Tibial artery (tissue), 4 donors: Measurements from ENCODE around the gene ADAM15.

Experiments
- DNase-seq, 2 donors: peaks; one replicate each; pipeline ENCODE4 v3.0.0-alpha.2; 2019
- H3K27ac ChIP-seq, 2 donors: fragments of 200-600 bp; sonication (generic) in 1 of 2; 1 replicate in 1 of 2; 2 replicates in 1 of 2; pipeline ENCODE4 v1.5.1; 2018 to 2019; ENCODE audit warnings: mild to moderate bottlenecking in 1 of 2
- H3K27me3 ChIP-seq, 2 donors: fragments of 200-600 bp; sonication (generic) in 1 of 2; one replicate each; pipeline versions ENCODE4 v1.5.1 to v1.6.0; 2016 to 2019
- H3K36me3 ChIP-seq, 3 donors: fragments of 200-600 bp; sonication (generic) in 2 of 3; one replicate each; pipeline ENCODE4 v1.5.1; 2016 to 2019; ENCODE audit warnings: mild to moderate bottlenecking in 2 of 3
- H3K4me1 ChIP-seq, 4 donors: fragments of 200-600 bp; sonication (generic) in 2 of 4; 1 replicate in 3 of 4; 2 replicates in 1 of 4; pipeline ENCODE4 v1.5.1; 2016 to 2019
- H3K4me3 ChIP-seq, 2 donors: fragments of 200-600 bp; sonication (generic) in 1 of 2; 1 replicate in 1 of 2; 2 replicates in 1 of 2; pipeline ENCODE4 v1.5.1; 2018 to 2019; ENCODE audit warnings: mild to moderate bottlenecking in 2 of 2
- H3K9me3 ChIP-seq, 3 donors: fragments of 200-600 bp; sonication (generic) in 1 of 3; one replicate each; pipeline ENCODE4 v1.5.1; 2016 to 2019
- intact Hi-C: fragments of 100-400 bp; cut with DNase I; formaldehyde crosslinking; loops from one replicate; pipeline ENCODE4 v1.15.0; 2023; ENCODE audit warnings: low total_unique reads
- TF ChIP-seq, protein P1 (sequence below), 2 experiments: fragments of 200-600 bp in 1 of 2; fragments of 450-650 bp in 1 of 2; IDR thresholded peaks; one replicate each; pipeline ENCODE4 v1.5.1; 2017 to 2019; ENCODE audit warnings: antibody characterized with exemption in 2 of 2, mild to moderate bottlenecking in 1 of 2, moderate library complexity in 1 of 2

ADAM15 gene

GRCh38 chr1:155003227-155003765 lies 47.8 kb upstream of the ADAM15 start:
- Histone ChIP-seq H3K4me1 (peaks cover 0 to 63% (median 61%) of the 10 kb centered on the region in 4 donors), H3K27me3 (no peaks in the 10 kb centered on the region), H3K36me3 (no peaks in the 10 kb centered on the region), H3K27ac (peak overlapping the region; percentile 95 to 96), H3K4me3 (peak overlapping the region; percentile 87 to 96), H3K9me3 (no peaks in the 10 kb centered on the region)
- TF ChIP-seq, protein P1, sequence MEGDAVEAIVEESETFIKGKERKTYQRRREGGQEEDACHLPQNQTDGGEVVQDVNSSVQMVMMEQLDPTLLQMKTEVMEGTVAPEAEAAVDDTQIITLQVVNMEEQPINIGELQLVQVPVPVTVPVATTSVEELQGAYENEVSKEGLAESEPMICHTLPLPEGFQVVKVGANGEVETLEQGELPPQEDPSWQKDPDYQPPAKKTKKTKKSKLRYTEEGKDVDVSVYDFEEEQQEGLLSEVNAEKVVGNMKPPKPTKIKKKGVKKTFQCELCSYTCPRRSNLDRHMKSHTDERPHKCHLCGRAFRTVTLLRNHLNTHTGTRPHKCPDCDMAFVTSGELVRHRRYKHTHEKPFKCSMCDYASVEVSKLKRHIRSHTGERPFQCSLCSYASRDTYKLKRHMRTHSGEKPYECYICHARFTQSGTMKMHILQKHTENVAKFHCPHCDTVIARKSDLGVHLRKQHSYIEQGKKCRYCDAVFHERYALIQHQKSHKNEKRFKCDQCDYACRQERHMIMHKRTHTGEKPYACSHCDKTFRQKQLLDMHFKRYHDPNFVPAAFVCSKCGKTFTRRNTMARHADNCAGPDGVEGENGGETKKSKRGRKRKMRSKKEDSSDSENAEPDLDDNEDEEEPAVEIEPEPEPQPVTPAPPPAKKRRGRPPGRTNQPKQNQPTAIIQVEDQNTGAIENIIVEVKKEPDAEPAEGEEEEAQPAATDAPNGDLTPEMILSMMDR (IDR thresholded peaks at IDR 0.05): no peak
- peak in 1 of 2 donors; percentile 55 for DNase-seq
- intact Hi-C loops: no loop called here

DNA sequence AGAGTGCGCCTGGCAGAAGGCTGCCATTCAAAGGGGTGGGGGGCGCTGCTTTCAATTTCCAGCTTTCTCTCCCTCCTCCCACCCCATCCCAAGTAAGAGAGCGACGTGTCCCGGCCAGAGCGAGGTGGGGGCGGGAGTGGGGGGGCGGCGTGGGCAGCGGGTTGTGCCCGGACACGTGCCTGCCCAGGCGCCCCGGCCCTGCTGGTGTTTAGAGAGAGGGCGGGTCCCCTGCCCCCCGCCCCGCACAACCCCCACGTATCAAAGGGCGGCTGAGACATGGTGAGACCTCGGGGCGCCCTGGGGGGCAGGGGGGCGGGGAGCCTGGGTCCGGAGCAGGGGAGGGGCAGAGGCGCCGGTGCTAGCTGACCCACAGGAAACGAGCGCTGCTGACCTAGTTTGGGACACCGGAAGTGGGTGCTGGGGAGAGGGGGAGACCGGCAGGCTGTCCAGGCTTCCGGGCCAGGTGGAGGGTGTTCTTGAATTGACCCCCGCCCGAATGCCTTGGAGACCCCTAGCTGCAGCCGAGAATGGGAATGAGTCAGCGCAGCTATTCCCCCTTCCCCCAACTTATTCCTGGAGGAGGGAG lies 47.3 kb upstream of the ADAM15 start:
- H3K9me3 ChIP-seq: no peaks in the 10 kb centered on the region
- peaks cover 0 to 66% (median 62%) of the 10 kb centered on the region in 4 donors for H3K4me1 ChIP-seq
- peak overlapping the region; percentile 95 to 96 for H3K27ac ChIP-seq
- H3K36me3 ChIP-seq: no peaks in the 10 kb centered on the region
- TF ChIP-seq, protein P1 (IDR thresholded peaks at IDR 0.05): no peak
- peak; percentile 77 to 88 for DNase-seq
- H3K4me3 ChIP-seq: peak overlapping the region; percentile 87 to 96
- intact Hi-C loops: no loop called here
- no peaks in the 10 kb centered on the region for H3K27me3 ChIP-seq

GRCh38 chr1:155004352-155005075 lies 46.6 kb upstream of the ADAM15 start:
- Histone ChIP-seq H3K4me3 (peak overlapping the region; percentile 87 to 96), H3K27me3 (no peaks in the 10 kb centered on the region), H3K27ac (peak overlapping the region; percentile 95 to 96), H3K9me3 (no peaks in the 10 kb centered on the region), H3K36me3 (no peaks in the 10 kb centered on the region), H3K4me1 (peaks cover 0 to 65% (median 56%) of the 10 kb centered on the region in 4 donors)
- TF ChIP-seq, protein P1 (IDR thresholded peaks at IDR 0.05): no peak
- intact Hi-C loops: no loop called here
- DNase-seq: no peak

DNA sequence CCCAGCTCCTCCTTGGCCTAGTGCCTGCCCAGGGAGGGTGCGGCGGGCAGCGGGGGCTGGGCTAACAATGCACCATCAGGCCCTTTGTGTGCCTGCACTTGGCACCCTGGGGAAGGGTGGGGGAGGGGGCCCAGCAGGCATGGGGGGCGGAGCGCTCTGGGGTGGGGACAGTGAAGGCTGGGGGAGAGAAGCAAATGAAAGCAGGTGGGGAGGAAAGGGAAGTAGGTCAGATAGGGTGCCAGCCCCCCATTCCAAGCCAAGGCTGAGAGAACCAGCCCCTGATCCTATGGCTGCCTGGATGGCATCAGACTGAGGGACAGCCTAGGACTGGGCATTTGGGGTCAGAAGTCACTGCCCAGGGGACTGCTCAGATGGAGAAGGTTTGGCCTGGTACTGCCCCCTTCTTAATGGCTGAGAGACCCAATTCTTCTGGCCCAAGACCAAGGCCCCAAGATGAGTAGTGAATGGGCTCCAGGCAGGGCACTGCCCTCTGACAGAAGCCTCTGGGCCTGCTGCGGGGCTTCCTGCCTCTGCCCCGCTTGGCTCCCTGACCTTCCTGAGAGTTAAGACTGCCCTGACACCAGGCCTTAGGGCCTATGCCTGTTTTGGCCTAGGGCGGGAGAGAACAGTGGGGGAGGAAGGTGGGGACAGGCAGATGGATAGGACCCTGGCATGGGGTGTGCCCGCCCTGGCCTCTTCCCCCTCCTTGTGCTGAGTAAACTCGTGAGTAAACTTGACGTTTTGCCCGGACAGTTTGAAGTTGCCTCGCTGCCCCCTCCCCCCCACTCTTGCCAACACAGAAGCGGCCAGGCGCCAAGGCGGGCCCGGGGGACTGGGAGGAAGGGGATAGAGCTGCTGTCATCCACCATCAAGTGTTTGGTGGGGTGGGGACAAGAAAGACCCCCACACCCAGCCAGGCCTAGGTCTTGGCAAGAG lies 45.8 kb upstream of the ADAM15 start:
- peak; percentile 77 to 92 for DNase-seq
- intact Hi-C loops: no loop called here
- Histone ChIP-seq H3K27ac (peak overlapping the region; percentile 95 to 96), H3K4me3 (peak overlapping the region; percentile 87 to 96), H3K36me3 (no peaks in the 10 kb centered on the region), H3K4me1 (peaks cover 0 to 65% (median 49%) of the 10 kb centered on the region in 4 donors), H3K9me3 (no peaks in the 10 kb centered on the region), H3K27me3 (no peaks in the 10 kb centered on the region)
- TF ChIP-seq, protein P1 (IDR thresholded peaks at IDR 0.05): no peak

- peak overlapping the region; percentile 95 to 96 for H3K27ac ChIP-seq
- H3K9me3 ChIP-seq: no peaks in the 10 kb centered on the region
- intact Hi-C loops: no loop called here
- TF ChIP-seq, protein P1 (IDR thresholded peaks at IDR 0.05): no peak
- no peaks in the 10 kb centered on the region for H3K27me3 ChIP-seq
- peaks cover 0 to 77% (median 56%) of the 10 kb centered on the region in 4 donors for H3K4me1 ChIP-seq
- no peak overlapping the region for H3K4me3 ChIP-seq
- DNase-seq: no peak
- H3K36me3 ChIP-seq: peaks cover 0 to 9% (median 0%) of the 10 kb centered on the region in 3 donors
Measured at GRCh38 chr1:155006601-155007101, 44.5 kb upstream of the ADAM15 start.
